ENCODE results near the gene ZFYVE16.
"Not testable (repeated sequence)": the region's sequence is repeated elsewhere in the genome, so short reads cannot be mapped to it uniquely, and the experiment has no call there.

Gene ZFYVE16

DNA sequence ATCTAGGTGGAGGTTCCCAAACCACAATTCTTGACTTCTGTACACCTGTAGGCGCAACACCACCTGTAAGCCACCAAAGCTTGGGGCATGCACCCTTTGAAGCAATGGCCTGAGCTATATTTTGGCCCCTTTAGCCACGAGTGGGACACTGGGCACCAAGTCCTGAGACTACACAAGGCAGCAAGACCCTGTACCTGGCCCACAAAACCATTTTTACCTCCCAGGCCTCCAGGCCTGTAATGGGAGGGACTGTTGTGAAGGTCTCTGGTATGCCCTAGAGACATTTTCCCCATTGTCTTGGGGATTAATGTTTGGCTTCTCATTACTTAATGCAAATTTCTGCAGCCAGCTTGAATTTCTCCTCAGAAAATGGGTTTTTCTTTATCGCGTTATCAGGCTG, 55.4 kb downstream of the ZFYVE16 start:
- no peak for TF ChIP-seq ZFX (IDR thresholded peaks at IDR 0.05)
- TF ChIP-seq, protein P1, sequence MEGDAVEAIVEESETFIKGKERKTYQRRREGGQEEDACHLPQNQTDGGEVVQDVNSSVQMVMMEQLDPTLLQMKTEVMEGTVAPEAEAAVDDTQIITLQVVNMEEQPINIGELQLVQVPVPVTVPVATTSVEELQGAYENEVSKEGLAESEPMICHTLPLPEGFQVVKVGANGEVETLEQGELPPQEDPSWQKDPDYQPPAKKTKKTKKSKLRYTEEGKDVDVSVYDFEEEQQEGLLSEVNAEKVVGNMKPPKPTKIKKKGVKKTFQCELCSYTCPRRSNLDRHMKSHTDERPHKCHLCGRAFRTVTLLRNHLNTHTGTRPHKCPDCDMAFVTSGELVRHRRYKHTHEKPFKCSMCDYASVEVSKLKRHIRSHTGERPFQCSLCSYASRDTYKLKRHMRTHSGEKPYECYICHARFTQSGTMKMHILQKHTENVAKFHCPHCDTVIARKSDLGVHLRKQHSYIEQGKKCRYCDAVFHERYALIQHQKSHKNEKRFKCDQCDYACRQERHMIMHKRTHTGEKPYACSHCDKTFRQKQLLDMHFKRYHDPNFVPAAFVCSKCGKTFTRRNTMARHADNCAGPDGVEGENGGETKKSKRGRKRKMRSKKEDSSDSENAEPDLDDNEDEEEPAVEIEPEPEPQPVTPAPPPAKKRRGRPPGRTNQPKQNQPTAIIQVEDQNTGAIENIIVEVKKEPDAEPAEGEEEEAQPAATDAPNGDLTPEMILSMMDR (conservative IDR thresholded peaks at IDR 0.05), result no peak
- no peak overlapping the region for H3K27ac ChIP-seq

DNA sequence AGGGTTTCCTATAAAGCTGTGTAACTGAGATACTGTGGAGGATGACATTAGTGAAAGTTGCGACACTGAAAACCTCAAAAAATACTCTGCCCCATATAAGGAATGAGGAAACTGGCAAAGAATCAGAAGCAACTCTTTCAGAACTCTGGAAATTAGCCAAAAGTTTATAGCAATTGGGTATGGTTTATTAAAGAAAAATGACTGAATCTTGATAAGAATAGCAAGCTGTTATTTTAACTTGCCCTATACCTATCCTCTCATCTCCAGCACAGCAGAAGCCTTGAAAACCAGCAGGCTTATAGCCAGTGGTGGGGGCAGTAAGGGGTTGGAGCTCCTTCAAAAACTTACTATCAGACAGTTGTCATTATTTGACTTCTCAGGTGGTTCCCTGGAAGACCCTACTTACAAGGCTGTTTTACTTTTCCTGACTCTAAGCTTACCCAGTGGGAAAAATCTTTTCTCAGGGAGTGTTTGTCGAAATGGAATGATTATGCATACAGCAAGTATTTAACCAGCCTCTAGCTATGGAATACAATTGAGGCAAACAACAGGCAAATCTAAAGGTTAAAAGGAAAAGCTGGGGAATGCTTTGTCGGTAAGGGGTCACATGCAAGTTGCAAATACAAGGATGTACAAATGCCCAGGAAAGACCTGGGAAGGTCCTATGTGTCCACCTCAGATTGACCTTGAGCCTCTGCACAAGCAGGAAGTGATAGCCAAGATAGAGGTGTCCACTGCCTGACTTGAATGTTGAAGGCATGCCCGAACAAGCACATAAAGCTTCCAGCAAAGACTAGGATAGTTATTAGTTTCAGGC, 59.0 kb downstream of the ZFYVE16 start:
- peak overlapping the region; percentile 15; the same call in 1 of the 2 replicates for H3K27ac ChIP-seq
- TF ChIP-seq ZFX (IDR thresholded peaks at IDR 0.05), result no peak
- TF ChIP-seq, protein P1 (conservative IDR thresholded peaks at IDR 0.05), result no peak

DNA sequence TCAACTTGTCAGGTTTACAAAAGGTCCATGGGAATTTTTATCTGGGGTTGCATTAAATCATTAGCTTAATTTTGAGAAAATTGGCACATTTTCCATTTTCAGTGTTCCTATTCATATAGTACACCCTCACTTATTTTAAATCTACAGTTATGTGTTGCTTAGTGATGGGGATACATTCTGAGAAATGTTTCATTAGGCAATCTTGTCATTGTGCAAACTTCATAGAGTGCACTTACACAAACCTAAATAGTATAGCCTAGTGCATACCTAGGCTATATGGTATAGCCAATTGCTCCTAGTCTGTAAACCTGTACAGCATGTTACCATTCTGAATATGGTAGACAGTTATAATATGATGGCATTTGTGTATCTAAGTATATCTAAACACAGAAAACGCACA, 60.3 kb downstream of the ZFYVE16 start:
- TF ChIP-seq ZFX (IDR thresholded peaks at IDR 0.05), result no peak
- TF ChIP-seq, protein P1 (conservative IDR thresholded peaks at IDR 0.05), result no peak
- no peak overlapping the region for H3K27ac ChIP-seq

DNA sequence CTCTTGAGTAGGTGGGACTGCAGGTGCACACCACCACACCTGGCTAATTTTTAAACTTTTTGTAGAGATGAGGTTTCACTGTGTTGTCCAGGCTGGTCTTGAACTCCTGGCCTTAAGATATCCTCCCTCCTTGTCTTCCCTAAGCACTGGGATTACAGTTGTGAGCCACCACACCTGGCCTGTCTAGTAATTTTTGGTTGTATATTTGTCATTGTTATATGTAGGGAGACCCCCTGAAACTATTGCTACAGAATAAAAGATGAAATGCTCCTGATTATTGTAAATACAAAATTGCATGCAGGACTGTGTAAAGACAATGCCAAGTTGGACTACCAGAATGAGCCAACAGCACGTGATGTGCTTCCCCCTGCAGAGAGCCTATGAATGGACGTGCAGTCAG, 62.8 kb downstream of the ZFYVE16 start:
- H3K27ac ChIP-seq, result not testable (repeated sequence)

DNA sequence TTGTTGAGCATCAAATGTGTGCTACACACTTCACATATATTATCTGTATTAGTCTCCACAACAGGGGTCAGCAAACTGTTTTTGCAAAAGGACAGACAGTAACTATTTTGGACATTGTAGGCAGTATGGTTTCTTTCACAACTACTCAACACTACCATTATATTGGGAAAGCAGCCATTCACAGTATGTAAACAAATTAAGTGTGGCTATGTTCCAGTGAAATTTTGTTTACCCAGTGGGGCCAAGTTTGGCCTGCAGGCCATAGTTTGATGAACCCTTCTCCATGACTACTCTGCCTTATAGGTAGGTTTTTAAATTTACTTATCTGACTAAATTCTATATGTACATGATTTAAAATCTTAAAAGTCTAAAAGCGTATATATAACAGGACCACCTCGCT, 67.1 kb downstream of the ZFYVE16 start:
- TF ChIP-seq, protein P1 (conservative IDR thresholded peaks at IDR 0.05), result no peak
- TF ChIP-seq ZFX (IDR thresholded peaks at IDR 0.05), result no peak
- H3K27ac ChIP-seq, result no peak overlapping the region

DNA sequence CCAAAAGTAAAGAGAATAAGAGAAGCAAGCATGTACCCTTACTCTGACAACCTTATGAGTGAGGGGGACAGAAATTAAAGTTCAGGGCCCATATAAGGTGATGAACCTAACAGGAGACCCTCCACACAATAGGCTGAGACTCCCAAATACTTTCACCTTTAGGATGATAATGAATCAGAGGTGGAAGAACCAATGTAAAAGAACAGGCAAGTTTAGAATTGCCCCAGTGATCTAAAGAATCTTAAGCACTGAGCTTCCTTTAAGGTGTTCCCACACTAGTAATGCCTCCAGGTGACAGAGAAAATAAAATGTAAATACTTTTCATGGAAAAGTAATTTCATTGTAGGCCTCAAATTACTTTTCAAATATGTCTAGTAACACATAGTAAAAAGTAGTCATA, 71.8 kb downstream of the ZFYVE16 start:
- no peak overlapping the region for H3K27ac ChIP-seq
- TF ChIP-seq, protein P1 (conservative IDR thresholded peaks at IDR 0.05), result no peak
- no peak for TF ChIP-seq ZFX (IDR thresholded peaks at IDR 0.05)

DNA sequence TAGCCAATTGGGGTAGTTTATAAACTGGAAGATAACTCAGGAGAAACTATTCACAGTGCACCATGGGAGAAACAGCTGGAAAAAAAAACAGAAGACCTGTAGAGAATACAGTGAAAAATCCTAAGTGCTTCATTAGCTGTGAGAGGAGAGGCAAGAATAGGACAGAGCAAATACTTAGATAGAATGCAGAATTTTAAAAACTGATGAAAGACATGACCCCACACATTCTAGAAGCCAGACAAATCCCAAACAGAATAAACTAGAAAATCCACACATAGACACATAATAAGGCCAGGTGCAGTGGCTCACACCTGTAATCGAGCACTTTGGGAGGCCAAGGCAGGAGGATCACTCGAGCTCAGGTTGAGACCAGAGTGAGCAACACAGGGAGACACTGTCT, 72.5 kb downstream of the ZFYVE16 start:
- no peak overlapping the region for H3K27ac ChIP-seq
- no peak for TF ChIP-seq ZFX (IDR thresholded peaks at IDR 0.05)
- TF ChIP-seq, protein P1 (conservative IDR thresholded peaks at IDR 0.05), result no peak

All from C4-2B (cell line).